ENCODE measurements around the gene EPB41L4B. TPM values are rescaled to one million over a fixed set of nuclear protein-coding genes. Genes with fewer than 3 reads are reported as not detected.
"Not testable (repeated sequence)": the region's sequence is repeated elsewhere in the genome, so short reads cannot be mapped to it uniquely, and the experiment has no call there.

Gene EPB41L4B
- total RNA-seq, 2 experiments from 2014 or later, result 0.34 TPM

DNA sequence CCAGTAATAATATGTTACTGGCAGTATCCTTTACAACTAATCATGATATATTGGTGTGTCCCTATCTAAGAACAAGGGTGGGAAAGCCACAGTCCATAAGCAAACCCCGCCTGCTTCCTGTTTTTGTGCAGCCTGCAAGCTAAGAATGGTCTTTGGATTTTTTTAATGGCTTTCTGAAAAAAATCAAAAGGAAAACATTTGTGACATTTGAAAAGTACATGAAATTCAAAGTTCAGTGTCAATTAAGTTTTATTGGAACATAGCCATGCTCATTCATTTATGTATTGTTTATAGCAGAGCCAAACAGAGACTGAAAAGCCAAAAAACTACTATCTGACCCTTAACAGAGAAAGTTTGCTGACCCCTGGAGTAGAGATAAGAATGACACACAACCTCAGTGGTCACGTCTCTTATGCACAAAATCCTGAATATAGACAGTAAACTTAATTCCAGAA is 188.3 kb downstream of the EPB41L4B start:
- no peaks in the 10 kb centered on the region for H3K9me3 Mint-ChIP-seq
- no peaks in the 10 kb centered on the region for H3K4me1 Mint-ChIP-seq (ENCODE audit: low read depth)
- intact Hi-C loops (cut with micrococcal nuclease), result no loop called here
- TF ChIP-seq, protein P1, sequence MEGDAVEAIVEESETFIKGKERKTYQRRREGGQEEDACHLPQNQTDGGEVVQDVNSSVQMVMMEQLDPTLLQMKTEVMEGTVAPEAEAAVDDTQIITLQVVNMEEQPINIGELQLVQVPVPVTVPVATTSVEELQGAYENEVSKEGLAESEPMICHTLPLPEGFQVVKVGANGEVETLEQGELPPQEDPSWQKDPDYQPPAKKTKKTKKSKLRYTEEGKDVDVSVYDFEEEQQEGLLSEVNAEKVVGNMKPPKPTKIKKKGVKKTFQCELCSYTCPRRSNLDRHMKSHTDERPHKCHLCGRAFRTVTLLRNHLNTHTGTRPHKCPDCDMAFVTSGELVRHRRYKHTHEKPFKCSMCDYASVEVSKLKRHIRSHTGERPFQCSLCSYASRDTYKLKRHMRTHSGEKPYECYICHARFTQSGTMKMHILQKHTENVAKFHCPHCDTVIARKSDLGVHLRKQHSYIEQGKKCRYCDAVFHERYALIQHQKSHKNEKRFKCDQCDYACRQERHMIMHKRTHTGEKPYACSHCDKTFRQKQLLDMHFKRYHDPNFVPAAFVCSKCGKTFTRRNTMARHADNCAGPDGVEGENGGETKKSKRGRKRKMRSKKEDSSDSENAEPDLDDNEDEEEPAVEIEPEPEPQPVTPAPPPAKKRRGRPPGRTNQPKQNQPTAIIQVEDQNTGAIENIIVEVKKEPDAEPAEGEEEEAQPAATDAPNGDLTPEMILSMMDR (IDR thresholded peaks at IDR 0.05), result no peak
- ChIA-PET CTCF (no interaction called here), POLR2A (no interaction called here)
- DNase-seq, result no peak
- ATAC-seq, result no peak
- no peak overlapping the region for H3K4me3 Mint-ChIP-seq
- H3K27me3 Mint-ChIP-seq, result no peaks in the 10 kb centered on the region
- no peaks in the 10 kb centered on the region for H3K36me3 Mint-ChIP-seq (ENCODE audit: low read depth)
- H3K27ac Mint-ChIP-seq, result no peak overlapping the region

DNA sequence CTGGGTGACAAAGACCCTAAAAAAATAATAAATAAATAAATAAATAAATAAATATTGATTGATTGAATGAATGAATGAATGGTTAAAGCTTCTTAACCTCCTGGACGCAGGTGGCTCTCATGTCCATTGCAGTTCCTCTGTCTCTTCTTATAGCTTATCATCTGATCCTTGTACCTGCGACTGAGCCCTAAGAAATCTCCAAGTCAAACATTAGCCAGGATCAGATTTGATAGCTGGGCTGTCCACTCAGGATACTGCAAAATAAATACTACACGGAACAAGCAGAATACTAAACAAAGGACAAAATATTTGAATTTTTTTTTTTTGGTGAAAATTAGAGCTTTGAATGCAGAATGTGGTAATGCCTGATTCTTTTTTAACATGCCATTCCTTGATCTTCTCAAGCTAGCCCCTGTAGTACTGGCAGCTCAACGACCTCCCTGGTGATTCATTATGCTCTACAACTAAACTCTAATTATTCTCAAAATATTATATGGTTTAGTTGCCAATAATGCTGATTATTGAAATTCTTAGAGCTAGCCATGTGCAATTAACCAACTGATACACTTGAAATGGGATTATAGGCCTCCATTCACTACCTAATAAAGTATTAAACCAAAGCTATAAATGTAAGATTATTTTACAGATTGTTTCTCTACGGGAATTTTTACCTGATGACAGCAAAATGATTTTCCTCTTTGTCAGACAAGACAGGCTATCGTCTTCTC is 191.2 kb downstream of the EPB41L4B start:
- no peaks in the 10 kb centered on the region for H3K36me3 Mint-ChIP-seq (ENCODE audit: low read depth)
- H3K4me1 Mint-ChIP-seq (ENCODE audit: low read depth), result no peaks in the 10 kb centered on the region
- no peak overlapping the region for H3K4me3 Mint-ChIP-seq
- ChIA-PET CTCF (no interaction called here), POLR2A (interaction anchor here (1.1 kb wide), 1 partner anchor 10 kb away, joined by 3 read pairs; the partner anchor contains the start of gene TMEM245)
- no peaks in the 10 kb centered on the region for H3K9me3 Mint-ChIP-seq
- no peaks in the 10 kb centered on the region for H3K27me3 Mint-ChIP-seq
- TF ChIP-seq, protein P1 (IDR thresholded peaks at IDR 0.05), result no peak
- intact Hi-C loops (cut with micrococcal nuclease), result no loop called here
- no peak overlapping the region for H3K27ac Mint-ChIP-seq
- ATAC-seq (no peak), DNase-seq (no peak)

DNA sequence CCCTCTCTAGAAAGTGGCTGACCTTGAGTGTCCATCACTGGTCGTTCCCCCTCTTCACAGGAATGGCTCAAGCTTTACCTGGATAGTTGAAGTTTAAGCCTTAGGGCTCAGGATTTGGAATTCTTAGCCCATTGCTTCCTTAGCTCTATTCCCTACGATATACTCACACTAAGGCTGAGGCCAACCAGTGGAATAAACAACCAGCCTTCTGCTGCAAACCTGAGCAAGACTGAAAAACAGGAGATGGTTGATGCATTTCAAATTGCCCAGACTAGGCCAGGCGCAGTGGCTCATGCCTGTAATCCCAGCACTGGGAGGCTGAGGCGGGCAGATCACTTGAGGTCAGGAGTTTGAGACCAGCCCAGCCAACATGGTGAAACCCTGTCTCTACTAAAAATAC is 194.2 kb downstream of the EPB41L4B start:
- ATAC-seq; H3K27ac Mint-ChIP-seq; H3K4me1 Mint-ChIP-seq (ENCODE audit: low read depth); CTCF ChIA-PET; H3K9me3 Mint-ChIP-seq; H3K4me3 Mint-ChIP-seq; intact Hi-C loops (cut with micrococcal nuclease); H3K36me3 Mint-ChIP-seq (ENCODE audit: low read depth); DNase-seq; H3K27me3 Mint-ChIP-seq; POLR2A ChIA-PET: not testable (repeated sequence)

DNA sequence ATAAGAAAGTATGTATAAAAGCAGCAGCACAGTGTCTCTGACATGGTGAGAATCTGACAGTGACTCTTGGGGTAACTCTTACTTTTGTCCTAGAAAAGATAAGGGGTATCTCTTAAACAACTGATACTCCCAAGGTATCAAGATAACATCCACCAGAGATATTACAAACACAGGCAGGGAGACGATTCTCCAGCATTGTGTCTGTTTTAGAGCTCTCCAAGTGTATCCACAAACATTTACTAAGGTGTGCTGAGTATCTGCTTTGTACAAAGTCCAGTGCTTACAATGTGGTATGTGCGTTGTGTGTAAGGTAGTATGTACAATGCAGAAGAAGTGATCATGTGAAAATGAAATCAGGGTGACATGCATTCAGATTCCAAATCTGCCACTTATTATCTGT is 196.7 kb downstream of the EPB41L4B start:
- CTCF ChIA-PET, result interaction anchor here (1.1 kb wide), 1 partner anchor 15 kb away, joined by 3 read pairs; no protein-coding TSS in a partner anchor
- TF ChIP-seq, protein P1 (IDR thresholded peaks at IDR 0.05), result no peak

DNA sequence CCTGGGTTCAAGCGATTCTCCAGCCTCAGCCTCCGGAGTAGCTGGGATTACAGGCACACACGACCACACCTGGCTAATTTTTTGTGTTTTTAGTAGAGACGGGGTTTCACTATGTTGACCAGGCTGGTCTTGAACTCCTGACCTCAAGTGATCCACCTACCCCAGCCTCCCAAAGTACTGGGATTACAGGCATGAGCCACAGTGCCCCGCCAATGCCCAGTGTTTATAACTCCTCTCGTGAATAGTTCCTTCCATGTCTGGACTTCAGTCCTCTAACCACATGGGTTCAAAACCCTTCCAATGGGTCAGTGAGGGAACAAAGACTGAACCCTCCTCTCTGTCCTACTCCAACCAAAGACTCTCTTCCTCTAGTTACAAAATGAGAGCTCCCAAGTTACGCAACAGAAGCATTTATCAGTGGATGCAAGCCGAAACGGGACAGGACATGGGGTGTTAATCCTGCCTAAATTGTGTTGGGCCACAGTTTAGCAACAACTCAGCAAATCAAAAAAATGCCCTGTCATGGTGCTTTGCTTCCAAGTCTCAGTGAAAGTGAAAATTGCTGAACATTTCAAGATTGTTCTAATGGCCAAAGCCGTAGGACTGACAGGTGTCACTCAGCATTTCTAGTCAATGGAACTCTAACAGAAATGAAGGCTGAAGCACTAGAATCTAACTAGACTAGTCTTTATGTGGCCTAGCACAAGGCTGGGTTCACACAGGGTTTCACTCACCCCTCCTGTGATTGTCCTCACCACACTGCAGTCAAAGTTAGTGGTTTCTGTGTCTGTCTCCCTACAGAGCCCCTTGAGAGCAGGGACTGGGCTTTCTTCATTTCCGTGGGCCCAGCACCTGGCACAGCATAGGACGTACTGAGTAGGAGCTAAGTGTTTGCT is 197.9 kb downstream of the EPB41L4B start:
- H3K9me3 Mint-ChIP-seq, result no peaks in the 10 kb centered on the region
- intact Hi-C loops (cut with micrococcal nuclease), result no loop called here
- CTCF ChIA-PET, result no interaction called here
- H3K4me3 Mint-ChIP-seq, result no peak overlapping the region
- DNase-seq (no peak), ATAC-seq (no peak)
- TF ChIP-seq, protein P1 (IDR thresholded peaks at IDR 0.05), result no peak
- POLR2A ChIA-PET, result no interaction called here
- H3K27ac Mint-ChIP-seq, result no peak overlapping the region
- H3K4me1 Mint-ChIP-seq (ENCODE audit: low read depth), result peaks cover 14% of the 10 kb centered on the region
- H3K27me3 Mint-ChIP-seq, result no peaks in the 10 kb centered on the region
- peaks cover 1% of the 10 kb centered on the region for H3K36me3 Mint-ChIP-seq (ENCODE audit: low read depth)

More for the DNA sequence above, 196.7 kb downstream of the EPB41L4B start:
- no peaks in the 10 kb centered on the region for H3K36me3 Mint-ChIP-seq (ENCODE audit: low read depth)
- H3K4me1 Mint-ChIP-seq (ENCODE audit: low read depth), result peaks cover 11% of the 10 kb centered on the region
- intact Hi-C loops (cut with micrococcal nuclease), result no loop called here
- no peak overlapping the region for H3K4me3 Mint-ChIP-seq
- H3K27ac Mint-ChIP-seq, result no peak overlapping the region
- POLR2A ChIA-PET, result no interaction called here
- ATAC-seq (no peak), DNase-seq (no peak)
- no peaks in the 10 kb centered on the region for H3K9me3 Mint-ChIP-seq
- no peaks in the 10 kb centered on the region for H3K27me3 Mint-ChIP-seq

Other genes starting within 250 kb of the EPB41L4B start
- 10 to 100 TPM; 23.3 to 26.7 TPM for gene TMEM245, start 201.1 kb downstream of the EPB41L4B start, total RNA-seq
- gene FRRS1L, start 153.8 kb downstream of the EPB41L4B start, total RNA-seq, result not detected
- 1 to 10 TPM in 1 of 2 experiments, under 1 TPM in 1; 0.58 to 1.3 TPM for gene PTPN3, start 177.2 kb upstream of the EPB41L4B start, total RNA-seq